Measurements from ENCODE around the gene HOXB3.

Gene HOXB3

DNA sequence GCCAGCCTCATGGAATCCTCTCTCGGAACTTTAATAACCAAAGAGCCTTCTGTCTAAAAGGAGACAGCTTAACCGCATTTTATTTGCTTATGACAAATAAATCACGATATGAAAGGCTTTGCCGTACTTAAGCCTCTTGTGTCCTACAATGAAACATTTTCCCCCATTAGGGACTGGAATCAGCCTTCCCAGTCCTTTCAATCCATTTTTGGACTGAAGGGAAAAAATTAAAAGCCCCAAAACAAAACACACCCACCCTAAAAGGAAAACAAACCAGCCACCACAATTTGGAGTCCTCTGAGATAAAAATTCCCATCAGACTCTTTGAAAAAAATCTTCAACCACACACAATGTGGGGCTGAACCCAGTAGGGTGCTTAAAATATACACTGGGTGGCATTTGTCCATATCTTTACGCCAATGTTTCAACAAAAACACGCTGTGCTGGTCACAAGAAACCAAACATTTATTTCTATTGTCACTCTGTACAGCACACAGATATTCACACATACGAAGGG, 14.9 kb downstream of the HOXB3 start:
- CTCF ChIA-PET, result interaction anchor here (0.6 to 0.9 kb wide), 2 partner anchors 14 to 1629 kb away, joined by 3 to 5 read pairs; no protein-coding TSS in a partner anchor
- Histone ChIP-seq H3K4me3 (ENCODE audit: low read depth, low read length) (no peak overlapping the region), H3K4me1 (ENCODE audit: control insufficient read depth, insufficient read depth, low read length) (peaks cover 82% of the 10 kb centered on the region), H3K27ac (ENCODE audit: extremely low read depth, low read depth, low read length) (peak overlapping the region; percentile 93), H3K9me3 (ENCODE audit: control insufficient read depth, insufficient read depth, low read depth, low read length) (no peaks in the 10 kb centered on the region), H3K36me3 (ENCODE audit: control insufficient read depth in 2 of 2, insufficient read depth in 1 of 2, low read length in 2 of 2) (peaks cover 0 to 33% of the 10 kb centered on the region in 2 experiments; a peak in 2 of 3 replicates)
- POLR2A ChIA-PET, result interaction anchor here (1.3 to 4.1 kb wide), 2 partner anchors 31 to 34 kb away, joined by 5 to 14 read pairs; no protein-coding TSS in a partner anchor
- TF ChIP-seq ZSCAN23 (tag by site-specific recombination; IDR thresholded peaks at IDR 0.05) (no peak), GLIS1 (tag by site-specific recombination; IDR thresholded peaks at IDR 0.05) (peak; percentile 47; the same call in 1 of the 2 replicates), ZNF2 (tag by site-specific recombination; IDR thresholded peaks at IDR 0.05) (no peak), ZNF169 (tag by site-specific recombination; IDR thresholded peaks at IDR 0.05) (no peak), MEIS1 (CRISPR knock-in tag; IDR thresholded peaks at IDR 0.05; ENCODE audit: borderline replicate concordance) (no peak), ZNF341 (tag by site-specific recombination; IDR thresholded peaks at IDR 0.05; ENCODE audit: low read depth) (peak; percentile 50; the same call in 1 of the 2 replicates), ZNF777 (tag by site-specific recombination; IDR thresholded peaks at IDR 0.05; ENCODE audit: borderline replicate concordance) (no peak), ZNF768 (tag by site-specific recombination; IDR thresholded peaks at IDR 0.05) (no peak), ZBTB8A (tag by site-specific recombination; IDR thresholded peaks at IDR 0.05) (peak; percentile 81), ZNF660 (tag by site-specific recombination; IDR thresholded peaks at IDR 0.05) (0 out of 2 replicates have a peak, but pooled peaks have one; percentile 14), ZNF830 (tag by site-specific recombination; IDR thresholded peaks at IDR 0.05; ENCODE audit: low read depth) (no peak), ZNF785 (tag by site-specific recombination; IDR thresholded peaks at IDR 0.05) (no peak), SETDB1 (IDR thresholded peaks at IDR 0.05; ENCODE audit: insufficient read length, low read length) (no peak), ZNF10 (tag by site-specific recombination; IDR thresholded peaks at IDR 0.05) (0 out of 2 replicates have a peak, but pooled peaks have one; percentile 39), HOXC10 (CRISPR knock-in tag; IDR thresholded peaks at IDR 0.05) (no peak)
- TF ChIP-seq, protein P1, sequence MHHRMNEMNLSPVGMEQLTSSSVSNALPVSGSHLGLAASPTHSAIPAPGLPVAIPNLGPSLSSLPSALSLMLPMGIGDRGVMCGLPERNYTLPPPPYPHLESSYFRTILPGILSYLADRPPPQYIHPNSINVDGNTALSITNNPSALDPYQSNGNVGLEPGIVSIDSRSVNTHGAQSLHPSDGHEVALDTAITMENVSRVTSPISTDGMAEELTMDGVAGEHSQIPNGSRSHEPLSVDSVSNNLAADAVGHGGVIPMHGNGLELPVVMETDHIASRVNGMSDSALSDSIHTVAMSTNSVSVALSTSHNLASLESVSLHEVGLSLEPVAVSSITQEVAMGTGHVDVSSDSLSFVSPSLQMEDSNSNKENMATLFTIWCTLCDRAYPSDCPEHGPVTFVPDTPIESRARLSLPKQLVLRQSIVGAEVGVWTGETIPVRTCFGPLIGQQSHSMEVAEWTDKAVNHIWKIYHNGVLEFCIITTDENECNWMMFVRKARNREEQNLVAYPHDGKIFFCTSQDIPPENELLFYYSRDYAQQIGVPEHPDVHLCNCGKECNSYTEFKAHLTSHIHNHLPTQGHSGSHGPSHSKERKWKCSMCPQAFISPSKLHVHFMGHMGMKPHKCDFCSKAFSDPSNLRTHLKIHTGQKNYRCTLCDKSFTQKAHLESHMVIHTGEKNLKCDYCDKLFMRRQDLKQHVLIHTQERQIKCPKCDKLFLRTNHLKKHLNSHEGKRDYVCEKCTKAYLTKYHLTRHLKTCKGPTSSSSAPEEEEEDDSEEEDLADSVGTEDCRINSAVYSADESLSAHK (tag by site-specific recombination; IDR thresholded peaks at IDR 0.05), result peak; percentile 89
- TF ChIP-seq, protein P2, sequence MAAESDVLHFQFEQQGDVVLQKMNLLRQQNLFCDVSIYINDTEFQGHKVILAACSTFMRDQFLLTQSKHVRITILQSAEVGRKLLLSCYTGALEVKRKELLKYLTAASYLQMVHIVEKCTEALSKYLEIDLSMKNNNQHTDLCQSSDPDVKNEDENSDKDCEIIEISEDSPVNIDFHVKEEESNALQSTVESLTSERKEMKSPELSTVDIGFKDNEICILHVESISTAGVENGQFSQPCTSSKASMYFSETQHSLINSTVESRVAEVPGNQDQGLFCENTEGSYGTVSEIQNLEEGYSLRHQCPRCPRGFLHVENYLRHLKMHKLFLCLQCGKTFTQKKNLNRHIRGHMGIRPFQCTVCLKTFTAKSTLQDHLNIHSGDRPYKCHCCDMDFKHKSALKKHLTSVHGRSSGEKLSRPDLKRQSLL (tag by site-specific recombination; IDR thresholded peaks at IDR 0.05), result no peak
- TF ChIP-seq, protein P3, sequence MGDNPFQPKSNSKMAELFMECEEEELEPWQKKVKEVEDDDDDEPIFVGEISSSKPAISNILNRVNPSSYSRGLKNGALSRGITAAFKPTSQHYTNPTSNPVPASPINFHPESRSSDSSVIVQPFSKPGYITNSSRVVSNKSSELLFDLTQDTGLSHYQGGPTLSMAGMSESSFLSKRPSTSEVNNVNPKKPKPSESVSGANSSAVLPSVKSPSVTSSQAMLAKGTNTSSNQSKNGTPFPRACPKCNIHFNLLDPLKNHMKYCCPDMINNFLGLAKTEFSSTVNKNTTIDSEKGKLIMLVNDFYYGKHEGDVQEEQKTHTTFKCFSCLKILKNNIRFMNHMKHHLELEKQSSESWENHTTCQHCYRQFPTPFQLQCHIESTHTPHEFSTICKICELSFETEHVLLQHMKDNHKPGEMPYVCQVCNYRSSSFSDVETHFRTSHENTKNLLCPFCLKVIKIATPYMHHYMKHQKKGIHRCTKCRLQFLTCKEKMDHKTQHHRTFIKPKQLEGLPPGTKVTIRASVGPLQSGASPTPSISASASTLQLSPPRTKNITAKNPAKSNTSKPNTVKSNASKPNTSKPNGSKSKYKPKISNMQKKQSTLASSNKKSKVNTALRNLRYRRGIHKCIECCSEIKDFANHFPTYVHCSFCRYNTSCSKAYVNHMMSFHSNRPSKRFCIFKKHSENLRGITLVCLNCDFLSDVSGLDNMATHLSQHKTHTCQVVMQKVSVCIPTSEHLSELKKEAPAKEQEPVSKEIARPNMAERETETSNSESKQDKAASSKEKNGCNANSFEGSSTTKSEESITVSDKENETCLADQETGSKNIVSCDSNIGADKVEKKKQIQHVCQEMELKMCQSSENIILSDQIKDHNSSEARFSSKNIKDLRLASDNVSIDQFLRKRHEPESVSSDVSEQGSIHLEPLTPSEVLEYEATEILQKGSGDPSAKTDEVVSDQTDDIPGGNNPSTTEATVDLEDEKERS (tag by site-specific recombination; IDR thresholded peaks at IDR 0.05), result no peak
- TF ChIP-seq, protein P4, sequence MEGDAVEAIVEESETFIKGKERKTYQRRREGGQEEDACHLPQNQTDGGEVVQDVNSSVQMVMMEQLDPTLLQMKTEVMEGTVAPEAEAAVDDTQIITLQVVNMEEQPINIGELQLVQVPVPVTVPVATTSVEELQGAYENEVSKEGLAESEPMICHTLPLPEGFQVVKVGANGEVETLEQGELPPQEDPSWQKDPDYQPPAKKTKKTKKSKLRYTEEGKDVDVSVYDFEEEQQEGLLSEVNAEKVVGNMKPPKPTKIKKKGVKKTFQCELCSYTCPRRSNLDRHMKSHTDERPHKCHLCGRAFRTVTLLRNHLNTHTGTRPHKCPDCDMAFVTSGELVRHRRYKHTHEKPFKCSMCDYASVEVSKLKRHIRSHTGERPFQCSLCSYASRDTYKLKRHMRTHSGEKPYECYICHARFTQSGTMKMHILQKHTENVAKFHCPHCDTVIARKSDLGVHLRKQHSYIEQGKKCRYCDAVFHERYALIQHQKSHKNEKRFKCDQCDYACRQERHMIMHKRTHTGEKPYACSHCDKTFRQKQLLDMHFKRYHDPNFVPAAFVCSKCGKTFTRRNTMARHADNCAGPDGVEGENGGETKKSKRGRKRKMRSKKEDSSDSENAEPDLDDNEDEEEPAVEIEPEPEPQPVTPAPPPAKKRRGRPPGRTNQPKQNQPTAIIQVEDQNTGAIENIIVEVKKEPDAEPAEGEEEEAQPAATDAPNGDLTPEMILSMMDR (tag by site-specific recombination; IDR thresholded peaks at IDR 0.05), result no peak
- TF ChIP-seq, protein P5, sequence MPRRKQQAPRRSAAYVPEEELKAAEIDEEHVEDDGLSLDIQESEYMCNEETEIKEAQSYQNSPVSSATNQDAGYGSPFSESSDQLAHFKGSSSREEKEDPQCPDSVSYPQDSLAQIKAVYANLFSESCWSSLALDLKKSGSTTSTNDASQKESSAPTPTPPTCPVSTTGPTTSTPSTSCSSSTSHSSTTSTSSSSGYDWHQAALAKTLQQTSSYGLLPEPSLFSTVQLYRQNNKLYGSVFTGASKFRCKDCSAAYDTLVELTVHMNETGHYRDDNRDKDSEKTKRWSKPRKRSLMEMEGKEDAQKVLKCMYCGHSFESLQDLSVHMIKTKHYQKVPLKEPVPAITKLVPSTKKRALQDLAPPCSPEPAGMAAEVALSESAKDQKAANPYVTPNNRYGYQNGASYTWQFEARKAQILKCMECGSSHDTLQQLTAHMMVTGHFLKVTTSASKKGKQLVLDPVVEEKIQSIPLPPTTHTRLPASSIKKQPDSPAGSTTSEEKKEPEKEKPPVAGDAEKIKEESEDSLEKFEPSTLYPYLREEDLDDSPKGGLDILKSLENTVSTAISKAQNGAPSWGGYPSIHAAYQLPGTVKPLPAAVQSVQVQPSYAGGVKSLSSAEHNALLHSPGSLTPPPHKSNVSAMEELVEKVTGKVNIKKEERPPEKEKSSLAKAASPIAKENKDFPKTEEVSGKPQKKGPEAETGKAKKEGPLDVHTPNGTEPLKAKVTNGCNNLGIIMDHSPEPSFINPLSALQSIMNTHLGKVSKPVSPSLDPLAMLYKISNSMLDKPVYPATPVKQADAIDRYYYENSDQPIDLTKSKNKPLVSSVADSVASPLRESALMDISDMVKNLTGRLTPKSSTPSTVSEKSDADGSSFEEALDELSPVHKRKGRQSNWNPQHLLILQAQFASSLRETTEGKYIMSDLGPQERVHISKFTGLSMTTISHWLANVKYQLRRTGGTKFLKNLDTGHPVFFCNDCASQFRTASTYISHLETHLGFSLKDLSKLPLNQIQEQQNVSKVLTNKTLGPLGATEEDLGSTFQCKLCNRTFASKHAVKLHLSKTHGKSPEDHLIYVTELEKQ (tag by site-specific recombination; IDR thresholded peaks at IDR 0.05; ENCODE audit: borderline replicate concordance), result peak; percentile 68; the same call in 1 of the 2 replicates
- TF ChIP-seq, protein P6, sequence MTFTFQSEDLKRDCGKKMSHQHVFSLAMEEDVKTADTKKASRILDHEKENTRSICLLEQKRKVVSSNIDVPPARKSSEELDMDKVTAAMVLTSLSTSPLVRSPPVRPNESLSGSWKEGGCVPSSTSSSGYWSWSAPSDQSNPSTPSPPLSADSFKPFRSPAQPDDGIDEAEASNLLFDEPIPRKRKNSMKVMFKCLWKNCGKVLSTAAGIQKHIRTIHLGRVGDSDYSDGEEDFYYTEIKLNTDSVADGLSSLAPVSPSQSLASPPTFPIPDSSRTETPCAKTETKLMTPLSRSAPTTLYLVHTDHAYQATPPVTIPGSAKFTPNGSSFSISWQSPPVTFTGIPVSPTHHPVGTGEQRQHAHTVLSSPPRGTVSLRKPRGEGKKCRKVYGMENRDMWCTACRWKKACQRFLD (tag by site-specific recombination; IDR thresholded peaks at IDR 0.05), result no peak
- TF ChIP-seq, protein P7, sequence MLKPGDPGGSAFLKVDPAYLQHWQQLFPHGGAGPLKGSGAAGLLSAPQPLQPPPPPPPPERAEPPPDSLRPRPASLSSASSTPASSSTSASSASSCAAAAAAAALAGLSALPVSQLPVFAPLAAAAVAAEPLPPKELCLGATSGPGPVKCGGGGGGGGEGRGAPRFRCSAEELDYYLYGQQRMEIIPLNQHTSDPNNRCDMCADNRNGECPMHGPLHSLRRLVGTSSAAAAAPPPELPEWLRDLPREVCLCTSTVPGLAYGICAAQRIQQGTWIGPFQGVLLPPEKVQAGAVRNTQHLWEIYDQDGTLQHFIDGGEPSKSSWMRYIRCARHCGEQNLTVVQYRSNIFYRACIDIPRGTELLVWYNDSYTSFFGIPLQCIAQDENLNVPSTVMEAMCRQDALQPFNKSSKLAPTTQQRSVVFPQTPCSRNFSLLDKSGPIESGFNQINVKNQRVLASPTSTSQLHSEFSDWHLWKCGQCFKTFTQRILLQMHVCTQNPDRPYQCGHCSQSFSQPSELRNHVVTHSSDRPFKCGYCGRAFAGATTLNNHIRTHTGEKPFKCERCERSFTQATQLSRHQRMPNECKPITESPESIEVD (tag by site-specific recombination; IDR thresholded peaks at IDR 0.05), result peak; percentile 98

All from HEK293 (cell line).